BLaER1 (cell line): ENCODE data around the gene FTO.

Experiments used
- H3K27ac ChIP-seq: shearing (Covaris generic); formaldehyde crosslinking; 2 replicates; pipeline ENCODE4 v1.8.1; 2022
- H3K27me3 ChIP-seq: shearing (Covaris generic); formaldehyde crosslinking; 2 replicates; pipeline ENCODE4 v1.8.1; 2022
- H3K36me3 ChIP-seq: shearing (Covaris generic); formaldehyde crosslinking; 2 replicates; pipeline ENCODE4 v1.8.1; 2022
- H3K4me1 ChIP-seq: shearing (Covaris generic); formaldehyde crosslinking; 2 replicates; pipeline ENCODE4 v1.8.1; 2022
- H3K4me2 ChIP-seq: shearing (Covaris generic); formaldehyde crosslinking; 2 replicates; pipeline ENCODE4 v1.8.1; 2022
- H3K4me3 ChIP-seq: shearing (Covaris generic); formaldehyde crosslinking; 2 replicates; pipeline ENCODE4 v1.8.1; 2022
- H3K9ac ChIP-seq: shearing (Covaris generic); formaldehyde crosslinking; 2 replicates; pipeline ENCODE4 v1.8.1; 2022
- H3K9me3 ChIP-seq: shearing (Covaris generic); formaldehyde crosslinking; 2 replicates; pipeline ENCODE4 v1.8.1; 2022
- H4K20me1 ChIP-seq: shearing (Covaris generic); formaldehyde crosslinking; 2 replicates; pipeline ENCODE4 v1.8.1; 2022
- Cebpa-rat ChIP-seq: shearing (Covaris generic); IDR thresholded peaks from 2 replicates; pipeline ENCODE4 v1.8.1; 2022

The FTO gene

GRCh38 chr16:53912155-53912554, 208.2 kb downstream of the FTO start:
- TF ChIP-seq Cebpa-rat = no peak
- H3K36me3 ChIP-seq = no peaks in the 10 kb centered on the region; the same call in 1 of the 2 replicates
- H3K27ac ChIP-seq = no peak overlapping the region
- peaks cover 39% of the 10 kb centered on the region; the same call in 1 of the 2 replicates for H4K20me1 ChIP-seq
- no peak overlapping the region for H3K4me3 ChIP-seq
- H3K9me3 ChIP-seq = no peaks in the 10 kb centered on the region
- H3K9ac ChIP-seq = no peak overlapping the region
- no peaks in the 10 kb centered on the region for H3K27me3 ChIP-seq
- H3K4me1 ChIP-seq = peaks cover 39% of the 10 kb centered on the region
- peak overlapping the region; percentile 72 for H3K4me2 ChIP-seq

GRCh38 chr16:53913099-53913870, 209.3 kb downstream of the FTO start:
- H3K4me2 ChIP-seq = peak overlapping the region; percentile 72
- no peak overlapping the region for H3K9ac ChIP-seq
- no peak overlapping the region for H3K4me3 ChIP-seq
- H4K20me1 ChIP-seq = peaks cover 39% of the 10 kb centered on the region; the same call in 1 of the 2 replicates
- peaks cover 39% of the 10 kb centered on the region for H3K4me1 ChIP-seq
- TF ChIP-seq Cebpa-rat = no peak
- no peaks in the 10 kb centered on the region for H3K27me3 ChIP-seq
- H3K36me3 ChIP-seq = no peaks in the 10 kb centered on the region
- H3K27ac ChIP-seq = no peak overlapping the region
- H3K9me3 ChIP-seq = no peaks in the 10 kb centered on the region

- Histone ChIP-seq H3K9me3 (no peaks in the 10 kb centered on the region), H4K20me1 (peaks cover 39% of the 10 kb centered on the region; the same call in 1 of the 2 replicates), H3K27ac (0 out of 2 replicates have a peak overlapping the region, but pooled peaks have one; percentile 32), H3K36me3 (no peaks in the 10 kb centered on the region), H3K4me3 (no peak overlapping the region), H3K4me2 (peak overlapping the region; percentile 72), H3K4me1 (peaks cover 39% of the 10 kb centered on the region), H3K27me3 (no peaks in the 10 kb centered on the region), H3K9ac (no peak overlapping the region)
- TF ChIP-seq Cebpa-rat = no peak
These were observed 210.0 kb downstream of the FTO start for GRCh38 chr16:53913920-53914319.

- Histone ChIP-seq H3K9ac (no peak overlapping the region), H3K27me3 (no peaks in the 10 kb centered on the region), H3K36me3 (no peaks in the 10 kb centered on the region), H4K20me1 (peaks cover 39% of the 10 kb centered on the region; the same call in 1 of the 2 replicates), H3K9me3 (no peaks in the 10 kb centered on the region), H3K4me3 (no peak overlapping the region), H3K4me2 (peak overlapping the region; percentile 72; the same call in 1 of the 2 replicates), H3K27ac (no peak overlapping the region), H3K4me1 (peaks cover 39% of the 10 kb centered on the region)
- no peak for TF ChIP-seq Cebpa-rat
These were observed 210.8 kb downstream of the FTO start for GRCh38 chr16:53914736-53915135.

GRCh38 chr16:53915452-53916160, 211.7 kb downstream of the FTO start:
- Histone ChIP-seq H3K9me3 (no peaks in the 10 kb centered on the region), H3K27me3 (no peaks in the 10 kb centered on the region), H3K4me2 (no peak overlapping the region), H3K4me1 (peaks cover 39% of the 10 kb centered on the region), H3K4me3 (no peak overlapping the region), H3K9ac (no peak overlapping the region), H3K27ac (no peak overlapping the region), H4K20me1 (peaks cover 39% of the 10 kb centered on the region; the same call in 1 of the 2 replicates), H3K36me3 (no peaks in the 10 kb centered on the region)
- TF ChIP-seq Cebpa-rat = no peak

GRCh38 chr16:53920988-53921387, 217.0 kb downstream of the FTO start:
- H3K27ac ChIP-seq = no peak overlapping the region
- no peaks in the 10 kb centered on the region for H3K4me1 ChIP-seq
- no peaks in the 10 kb centered on the region for H4K20me1 ChIP-seq
- no peak for TF ChIP-seq Cebpa-rat
- H3K4me3 ChIP-seq = no peak overlapping the region
- no peak overlapping the region for H3K4me2 ChIP-seq
- no peak overlapping the region for H3K9ac ChIP-seq
- H3K9me3 ChIP-seq = no peaks in the 10 kb centered on the region
- H3K27me3 ChIP-seq = no peaks in the 10 kb centered on the region
- H3K36me3 ChIP-seq = no peaks in the 10 kb centered on the region

- Histone ChIP-seq H4K20me1 (no peaks in the 10 kb centered on the region), H3K4me3 (no peak overlapping the region), H3K27ac (no peak overlapping the region), H3K9ac (no peak overlapping the region), H3K4me2 (no peak overlapping the region), H3K4me1 (no peaks in the 10 kb centered on the region), H3K9me3 (no peaks in the 10 kb centered on the region), H3K36me3 (no peaks in the 10 kb centered on the region), H3K27me3 (no peaks in the 10 kb centered on the region)
- TF ChIP-seq Cebpa-rat = no peak
These were observed 218.3 kb downstream of the FTO start for GRCh38 chr16:53922067-53922806.

GRCh38 chr16:53922807-53923571, 219.0 kb downstream of the FTO start:
- H3K9ac ChIP-seq = no peak overlapping the region
- H3K27ac ChIP-seq = no peak overlapping the region
- no peaks in the 10 kb centered on the region for H3K27me3 ChIP-seq
- no peaks in the 10 kb centered on the region for H3K4me1 ChIP-seq
- no peak overlapping the region for H3K4me2 ChIP-seq
- no peaks in the 10 kb centered on the region for H3K9me3 ChIP-seq
- H3K36me3 ChIP-seq = no peaks in the 10 kb centered on the region
- no peak overlapping the region for H3K4me3 ChIP-seq
- no peak for TF ChIP-seq Cebpa-rat
- no peaks in the 10 kb centered on the region for H4K20me1 ChIP-seq
